ENCODE measurements around the gene SNRPD3. TPM values are rescaled to one million over a fixed set of nuclear protein-coding genes. Genes with fewer than 3 reads are reported as not detected.

SNRPD3 gene
- total RNA-seq, 1 donor from 2014 or later, result 302 TPM

DNA sequence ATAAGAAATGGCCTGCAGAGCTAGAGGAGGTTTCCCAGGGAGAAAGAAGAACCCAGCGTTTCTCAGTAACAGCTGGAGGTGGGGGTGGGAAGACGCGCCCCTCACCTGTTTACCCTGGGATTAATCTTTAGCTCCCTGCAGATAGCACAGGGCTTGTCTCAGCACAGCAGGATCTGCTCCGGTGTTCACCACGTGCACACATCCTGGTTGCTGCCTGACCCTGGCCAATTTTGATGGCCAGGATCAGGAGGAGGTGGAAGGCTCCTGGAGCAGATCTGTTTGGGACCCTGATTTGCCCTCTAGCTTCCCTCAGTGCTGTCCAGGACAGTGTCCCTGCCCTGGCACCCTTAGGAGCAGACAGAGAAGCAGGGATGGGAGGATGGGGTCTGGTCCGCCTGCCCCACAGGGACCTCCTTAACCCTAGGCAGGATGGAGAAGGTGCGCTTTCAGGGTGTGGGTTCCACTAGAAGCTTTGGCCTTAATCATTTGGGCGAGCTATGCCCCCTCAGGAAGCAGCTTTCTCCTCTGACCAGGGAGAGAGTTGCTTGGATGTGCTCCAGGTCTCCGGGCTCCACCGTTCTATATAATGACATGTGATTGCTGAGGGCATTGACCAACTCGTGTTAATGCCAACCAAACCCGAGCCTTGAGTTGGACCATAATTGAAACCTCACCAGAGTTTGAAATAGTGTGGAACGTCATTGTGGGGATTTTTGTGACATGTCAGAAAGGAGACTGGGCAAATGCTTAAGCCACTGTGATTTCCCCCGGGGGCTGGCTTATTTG, 41.4 kb upstream of the SNRPD3 start:
- Mint-ChIP-seq H3K4me1 (peaks cover 6% of the 10 kb centered on the region), H3K4me3 (no peak overlapping the region), H3K27ac (no peak overlapping the region), H3K9me3 (no peaks in the 10 kb centered on the region), H3K27me3 (ENCODE audit: insufficient read depth, low read depth) (peaks cover 14% of the 10 kb centered on the region), H3K36me3 (no peaks in the 10 kb centered on the region)
- no peak overlapping the region for H2AFZ ChIP-seq (replicated peaks)
- TF ChIP-seq, protein P1, sequence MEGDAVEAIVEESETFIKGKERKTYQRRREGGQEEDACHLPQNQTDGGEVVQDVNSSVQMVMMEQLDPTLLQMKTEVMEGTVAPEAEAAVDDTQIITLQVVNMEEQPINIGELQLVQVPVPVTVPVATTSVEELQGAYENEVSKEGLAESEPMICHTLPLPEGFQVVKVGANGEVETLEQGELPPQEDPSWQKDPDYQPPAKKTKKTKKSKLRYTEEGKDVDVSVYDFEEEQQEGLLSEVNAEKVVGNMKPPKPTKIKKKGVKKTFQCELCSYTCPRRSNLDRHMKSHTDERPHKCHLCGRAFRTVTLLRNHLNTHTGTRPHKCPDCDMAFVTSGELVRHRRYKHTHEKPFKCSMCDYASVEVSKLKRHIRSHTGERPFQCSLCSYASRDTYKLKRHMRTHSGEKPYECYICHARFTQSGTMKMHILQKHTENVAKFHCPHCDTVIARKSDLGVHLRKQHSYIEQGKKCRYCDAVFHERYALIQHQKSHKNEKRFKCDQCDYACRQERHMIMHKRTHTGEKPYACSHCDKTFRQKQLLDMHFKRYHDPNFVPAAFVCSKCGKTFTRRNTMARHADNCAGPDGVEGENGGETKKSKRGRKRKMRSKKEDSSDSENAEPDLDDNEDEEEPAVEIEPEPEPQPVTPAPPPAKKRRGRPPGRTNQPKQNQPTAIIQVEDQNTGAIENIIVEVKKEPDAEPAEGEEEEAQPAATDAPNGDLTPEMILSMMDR (IDR thresholded peaks at IDR 0.05), result no peak
- no peak for TF ChIP-seq EZH2phosphoT487 (IDR thresholded peaks at IDR 0.05)
- TF ChIP-seq EZH2 (IDR thresholded peaks at IDR 0.05), result no peak
- no peak for DNase-seq (ENCODE audit: low spot score)
- H3K79me2 ChIP-seq (ENCODE audit: low read depth), result no peaks in the 10 kb centered on the region
- peaks cover under 1% of the 10 kb centered on the region for H3F3A ChIP-seq (ENCODE audit: low read depth)
- H3K4me2 ChIP-seq, result no peak overlapping the region
- no peaks in the 10 kb centered on the region for H4K20me1 ChIP-seq (ENCODE audit: low read depth)
- no peaks in the 10 kb centered on the region for H3K9me3 ChIP-seq (ENCODE audit: low read depth)
- H3K27me3 ChIP-seq, result no peaks in the 10 kb centered on the region
- no peaks in the 10 kb centered on the region for H3K4me1 ChIP-seq
- no peak overlapping the region for H3K4me3 ChIP-seq
- H3K9ac ChIP-seq, result no peak overlapping the region
- no peaks in the 10 kb centered on the region for H3K36me3 ChIP-seq
- no peak overlapping the region for H3K27ac ChIP-seq

DNA sequence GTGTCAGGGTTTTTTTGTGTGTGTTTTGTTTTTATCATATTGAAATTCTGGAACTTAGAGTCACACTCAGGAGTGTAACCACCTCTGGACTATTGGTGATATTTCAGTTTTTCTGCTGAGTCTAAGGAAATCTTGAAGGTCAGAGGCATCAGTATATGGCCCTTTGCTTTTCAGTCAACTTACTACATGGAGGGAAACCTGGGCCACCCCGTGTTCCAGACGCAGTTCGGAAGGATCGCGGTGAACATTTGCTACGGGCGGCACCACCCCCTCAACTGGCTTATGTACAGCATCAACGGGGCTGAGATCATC, 40.8 kb upstream of the SNRPD3 start:
- Mint-ChIP-seq H3K9me3 (no peaks in the 10 kb centered on the region), H3K27ac (no peak overlapping the region), H3K27me3 (ENCODE audit: insufficient read depth, low read depth) (peaks cover 14% of the 10 kb centered on the region), H3K4me3 (no peak overlapping the region), H3K36me3 (no peaks in the 10 kb centered on the region), H3K4me1 (peaks cover 6% of the 10 kb centered on the region)
- no peak overlapping the region for H2AFZ ChIP-seq (replicated peaks)
- DNase-seq (ENCODE audit: low spot score), result no peak
- H3K9me3 ChIP-seq (ENCODE audit: low read depth), result no peaks in the 10 kb centered on the region
- no peaks in the 10 kb centered on the region for H3K36me3 ChIP-seq
- no peak for TF ChIP-seq EZH2phosphoT487 (IDR thresholded peaks at IDR 0.05)
- TF ChIP-seq, protein P1 (IDR thresholded peaks at IDR 0.05), result no peak
- TF ChIP-seq EZH2 (IDR thresholded peaks at IDR 0.05), result no peak
- no peaks in the 10 kb centered on the region for H3F3A ChIP-seq (ENCODE audit: low read depth)
- H3K27me3 ChIP-seq, result no peaks in the 10 kb centered on the region
- H4K20me1 ChIP-seq (ENCODE audit: low read depth), result no peaks in the 10 kb centered on the region
- H3K4me3 ChIP-seq, result no peak overlapping the region
- no peak overlapping the region for H3K27ac ChIP-seq
- H3K4me1 ChIP-seq, result no peaks in the 10 kb centered on the region
- H3K4me2 ChIP-seq, result no peak overlapping the region
- H3K9ac ChIP-seq, result no peak overlapping the region
- no peaks in the 10 kb centered on the region for H3K79me2 ChIP-seq (ENCODE audit: low read depth)

DNA sequence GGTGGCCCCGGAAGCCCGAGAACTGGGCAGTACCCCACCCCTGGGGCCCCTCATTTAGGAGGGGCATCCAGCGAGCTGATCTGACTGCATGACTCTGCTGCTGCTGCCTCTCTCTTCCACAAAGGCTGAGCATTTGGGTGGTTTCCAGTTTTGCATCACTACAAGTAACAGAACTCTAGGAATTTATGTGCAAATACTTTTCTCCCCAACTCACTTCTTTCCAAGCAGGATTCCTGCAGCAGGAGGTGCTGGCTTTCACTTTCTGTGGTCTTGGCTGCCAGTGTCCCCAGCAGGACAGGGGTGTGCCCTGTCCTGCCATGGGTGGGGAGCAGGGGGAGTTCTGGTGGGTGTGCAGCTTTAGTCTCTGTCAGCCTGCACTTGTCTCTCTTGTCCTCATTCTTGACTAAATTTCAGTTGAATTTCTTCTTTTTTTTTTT, 39.5 kb upstream of the SNRPD3 start:
- Histone ChIP-seq H3K36me3 (no peaks in the 10 kb centered on the region), H4K20me1 (ENCODE audit: low read depth) (no peaks in the 10 kb centered on the region), H3K27ac (no peak overlapping the region), H2AFZ (replicated peaks) (no peak overlapping the region), H3F3A (ENCODE audit: low read depth) (no peaks in the 10 kb centered on the region), H3K4me2 (no peak overlapping the region), H3K27me3 (no peaks in the 10 kb centered on the region), H3K79me2 (ENCODE audit: low read depth) (no peaks in the 10 kb centered on the region), H3K9ac (no peak overlapping the region), H3K4me1 (no peaks in the 10 kb centered on the region), H3K4me3 (no peak overlapping the region), H3K9me3 (ENCODE audit: low read depth) (no peaks in the 10 kb centered on the region)
- H3K4me3 Mint-ChIP-seq, result no peak overlapping the region
- DNase-seq (ENCODE audit: low spot score), result no peak
- peaks cover 3% of the 10 kb centered on the region for H3K4me1 Mint-ChIP-seq
- no peaks in the 10 kb centered on the region for H3K9me3 Mint-ChIP-seq
- peaks cover 12% of the 10 kb centered on the region for H3K27me3 Mint-ChIP-seq (ENCODE audit: insufficient read depth, low read depth)
- no peak overlapping the region for H3K27ac Mint-ChIP-seq
- H3K36me3 Mint-ChIP-seq, result no peaks in the 10 kb centered on the region
- no peak for TF ChIP-seq EZH2 (IDR thresholded peaks at IDR 0.05)
- TF ChIP-seq, protein P1 (IDR thresholded peaks at IDR 0.05), result no peak
- TF ChIP-seq EZH2phosphoT487 (IDR thresholded peaks at IDR 0.05), result no peak

Data from neural progenitor cell (in vitro differentiated cells).